SK-N-SH treated with all-trans-retinoic acid at 6 μM for 48 hours (cell line): ENCODE measurements around the gene BSDC1.

Experiments
- ARNTL ChIP-seq: fragments of 450-650 bp; formaldehyde crosslinking; IDR thresholded peaks from 2 replicates; pipeline ENCODE4 v1.5.0; 2020; ENCODE audit warnings: low read depth, mild to moderate bottlenecking, moderate library complexity, borderline replicate concordance
- ZFP3 ChIP-seq: fragments of 250-450 bp; sonication (Bioruptor Pico); IDR thresholded peaks from 2 replicates; pipeline ENCODE4 v1.5.0; 2020; ENCODE audit warnings: mild to moderate bottlenecking, moderate library complexity

DNA sequence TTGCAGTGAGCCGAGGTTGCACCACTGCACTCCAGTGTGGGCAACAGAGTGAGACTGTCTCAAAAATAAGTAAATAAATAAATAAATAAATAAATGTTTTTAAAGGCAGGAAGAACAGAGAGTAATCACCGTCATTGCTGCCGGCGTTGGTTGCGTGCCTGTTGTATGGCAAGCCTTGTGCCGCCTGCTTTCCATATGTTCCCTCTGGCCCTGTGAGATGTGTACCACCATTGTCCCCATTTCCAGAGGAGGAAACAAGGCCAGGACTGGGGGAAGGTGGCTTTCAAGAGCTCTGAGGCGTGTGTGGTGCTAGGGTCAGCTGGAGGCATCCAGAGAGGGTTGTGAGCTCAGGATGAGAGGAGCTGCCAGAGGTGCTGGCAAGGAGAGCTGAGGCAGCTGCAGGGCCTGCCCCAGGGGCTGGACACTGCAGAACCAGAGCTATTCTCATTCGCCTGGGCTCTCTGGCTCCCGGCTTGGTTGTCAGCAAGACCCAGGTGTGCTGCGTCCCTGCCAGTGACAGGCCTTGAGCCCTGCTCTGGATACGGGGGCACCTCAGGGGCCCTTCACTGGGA, 53.0 kb downstream of the BSDC1 start:
- TF ChIP-seq ZFP3 (CRISPR knock-in tag) (no peak), ARNTL (CRISPR knock-in tag) (no peak)
